Breast epithelium (tissue), 4 donors: ENCODE results near the gene DPY19L3. TPM values are rescaled to one million over a fixed set of nuclear protein-coding genes. Genes with fewer than 3 reads are reported as not detected.
"Not testable (repeated sequence)": the region's sequence is repeated elsewhere in the genome, so short reads cannot be mapped to it uniquely, and the experiment has no call there.

Source experiments
- DNase-seq, 2 donors: peaks; one replicate each; pipeline ENCODE4 v3.0.0-alpha.2; 2019; ENCODE audit warnings: low spot score in 2 of 2
- H3K27ac ChIP-seq, 2 donors: fragments of 200-600 bp; sonication (generic) in 1 of 2; one replicate each; pipeline ENCODE4 v1.5.1; 2016 to 2019; ENCODE audit warnings: mild to moderate bottlenecking in 1 of 2
- H3K27me3 ChIP-seq, 2 donors: fragments of 200-600 bp; sonication (generic) in 1 of 2; one replicate each; pipeline versions ENCODE4 v1.5.1 to v1.6.0; 2017 to 2019; ENCODE audit warnings: control low read depth in 1 of 2, mild to moderate bottlenecking in 1 of 2
- H3K36me3 ChIP-seq: fragments of 200-600 bp; one replicate; pipeline ENCODE4 v1.5.1; 2019
- H3K4me1 ChIP-seq, 2 donors: fragments of 200-600 bp; sonication (generic); one replicate each; pipeline ENCODE4 v1.5.1; 2016 to 2019; ENCODE audit warnings: control low read depth in 1 of 2
- H3K4me3 ChIP-seq, 3 donors: fragments of 200-600 bp; sonication (generic); 1 replicate in 2 of 3; 2 replicates in 1 of 3; pipeline ENCODE4 v1.5.1; 2016 to 2019; ENCODE audit warnings: mild to moderate bottlenecking in 3 of 3, moderate library complexity in 2 of 3
- H3K9me3 ChIP-seq, 2 donors: fragments of 200-600 bp; sonication (generic) in 1 of 2; one replicate each; pipeline ENCODE4 v1.5.1; 2016 to 2019; ENCODE audit warnings: control low read depth in 1 of 2
- CTCF ChIP-seq, 3 donors: fragments of 450-650 bp; IDR thresholded peaks; one replicate each; pipeline ENCODE4 v1.5.1; 2016 to 2017; ENCODE audit warnings: antibody characterized with exemption in 3 of 3, mild to moderate bottlenecking in 3 of 3, moderate library complexity in 3 of 3
- POLR2A ChIP-seq: fragments of 450-650 bp; IDR thresholded peaks from one replicate; pipeline ENCODE4 v1.6.1; 2016; ENCODE audit warnings: antibody characterized with exemption, mild to moderate bottlenecking, moderate library complexity
- POLR2AphosphoS5 ChIP-seq, 3 donors: sonication (generic); formaldehyde crosslinking; IDR thresholded peaks; one replicate each; pipeline ENCODE4 v1.6.1; 2017; ENCODE audit warnings: antibody characterized with exemption in 3 of 3
- intact Hi-C: fragments of 100-400 bp; cut with DNase I; formaldehyde crosslinking; loops from one replicate; pipeline ENCODE4 v1.15.1; 2023; ENCODE audit warnings: low total_unique reads
- total RNA-seq, 3 donors: library from RNA; depleted of rRNA; stranded (reverse); fragments of >200 nt; gene quantifications; one replicate each; pipeline ENCODE4 v1.1.0, GENCODE V29; 2016

Gene DPY19L3
- total RNA-seq, 3 donors from 2014 or later, result 23.8 to 33.1 (median 25.8) TPM

- intact Hi-C loops, H3K36me3 ChIP-seq: not testable (repeated sequence)
Observed at GRCh38 chr19:32377088-32377487, 28.5 kb upstream of the DPY19L3 start.

GRCh38 chr19:32380269-32380668, 25.3 kb upstream of the DPY19L3 start:
- no peak for DNase-seq
- TF ChIP-seq POLR2AphosphoS5 (IDR thresholded peaks at IDR 0.05) (no peak), CTCF (IDR thresholded peaks at IDR 0.05) (no peak), POLR2A (no peak)
- H3K27me3 ChIP-seq, result no peaks in the 10 kb centered on the region
- H3K27ac ChIP-seq, result no peak overlapping the region
- no peak overlapping the region for H3K4me3 ChIP-seq
- no peaks in the 10 kb centered on the region for H3K9me3 ChIP-seq
- peaks cover 5% of the 10 kb centered on the region for H3K36me3 ChIP-seq
- H3K4me1 ChIP-seq, result no peaks in the 10 kb centered on the region
- intact Hi-C loops, result no loop called here

More at GRCh38 chr19:32377088-32377487, 28.5 kb upstream of the DPY19L3 start:
- not testable (repeated sequence) for H3K9me3 ChIP-seq, H3K27me3 ChIP-seq, H3K4me3 ChIP-seq, H3K4me1 ChIP-seq, DNase-seq, H3K27ac ChIP-seq
- peak in 1 of 3 donors; percentile 21 for TF ChIP-seq CTCF (IDR thresholded peaks at IDR 0.05)

- intact Hi-C loops, result no loop called here
- H3K36me3 ChIP-seq, result peaks cover 5% of the 10 kb centered on the region
- no peak for TF ChIP-seq POLR2AphosphoS5 (IDR thresholded peaks at IDR 0.05)
- TF ChIP-seq POLR2A, result no peak
- TF ChIP-seq CTCF (IDR thresholded peaks at IDR 0.05), result no peak
- no peak for DNase-seq
- no peaks in the 10 kb centered on the region for H3K27me3 ChIP-seq
- peak overlapping the region in 1 of 2 donors; percentile 67 for H3K27ac ChIP-seq
- no peaks in the 10 kb centered on the region for H3K4me1 ChIP-seq
- no peak overlapping the region for H3K4me3 ChIP-seq
- H3K9me3 ChIP-seq, result no peaks in the 10 kb centered on the region
Observed at GRCh38 chr19:32387701-32388392, 17.7 kb upstream of the DPY19L3 start.

- H3K4me3 ChIP-seq, result no peak overlapping the region
- peak overlapping the region in 1 of 2 donors; percentile 67 for H3K27ac ChIP-seq
- peaks cover 5% of the 10 kb centered on the region for H3K36me3 ChIP-seq
- no peaks in the 10 kb centered on the region for H3K9me3 ChIP-seq
- no peak for DNase-seq
- H3K27me3 ChIP-seq, result no peaks in the 10 kb centered on the region
- H3K4me1 ChIP-seq, result no peaks in the 10 kb centered on the region
- TF ChIP-seq CTCF (IDR thresholded peaks at IDR 0.05) (no peak), POLR2A (no peak), POLR2AphosphoS5 (IDR thresholded peaks at IDR 0.05) (no peak)
- intact Hi-C loops, result no loop called here
Observed at GRCh38 chr19:32388393-32388855, 17.1 kb upstream of the DPY19L3 start.

DNA sequence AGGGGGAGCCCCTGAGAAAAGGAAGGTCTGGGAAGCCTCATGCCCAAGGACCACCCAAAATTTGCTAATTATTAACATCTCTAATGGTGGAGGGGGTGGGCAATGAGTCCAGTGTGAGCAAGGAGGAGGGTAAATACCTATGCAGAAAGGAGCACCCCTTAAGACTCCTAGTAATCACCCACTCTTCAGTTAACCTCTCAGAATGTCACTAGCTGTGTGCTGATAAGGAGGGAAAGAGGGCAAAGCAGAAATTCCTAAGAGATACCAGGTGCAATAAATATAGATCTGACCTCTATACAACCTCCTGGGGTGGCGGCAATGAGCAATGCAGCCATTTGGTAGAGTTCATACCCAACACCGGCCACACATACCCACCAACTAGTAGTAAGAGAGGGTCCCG, 12.7 kb upstream of the DPY19L3 start:
- Histone ChIP-seq H3K9me3 (no peaks in the 10 kb centered on the region), H3K4me3 (no peak overlapping the region), H3K27me3 (no peaks in the 10 kb centered on the region), H3K36me3 (no peaks in the 10 kb centered on the region), H3K4me1 (no peaks in the 10 kb centered on the region), H3K27ac (no peak overlapping the region)
- intact Hi-C loops, result no loop called here
- DNase-seq, result no peak
- TF ChIP-seq POLR2AphosphoS5 (IDR thresholded peaks at IDR 0.05) (no peak), CTCF (IDR thresholded peaks at IDR 0.05) (no peak), POLR2A (no peak)
